Smooth muscle cell of the brain vasculature (primary cell): ENCODE data around the gene SMC4.

ENCODE experiments used
- DNase-seq: peaks from one replicate; pipeline ENCODE4 v3.0.0-alpha.2; 2012; ENCODE audit warnings: low read depth, low spot score

The SMC4 gene

GRCh38 chr3:160475884-160476283, 76.4 kb downstream of the SMC4 start:
- DNase-seq = no peak

DNA sequence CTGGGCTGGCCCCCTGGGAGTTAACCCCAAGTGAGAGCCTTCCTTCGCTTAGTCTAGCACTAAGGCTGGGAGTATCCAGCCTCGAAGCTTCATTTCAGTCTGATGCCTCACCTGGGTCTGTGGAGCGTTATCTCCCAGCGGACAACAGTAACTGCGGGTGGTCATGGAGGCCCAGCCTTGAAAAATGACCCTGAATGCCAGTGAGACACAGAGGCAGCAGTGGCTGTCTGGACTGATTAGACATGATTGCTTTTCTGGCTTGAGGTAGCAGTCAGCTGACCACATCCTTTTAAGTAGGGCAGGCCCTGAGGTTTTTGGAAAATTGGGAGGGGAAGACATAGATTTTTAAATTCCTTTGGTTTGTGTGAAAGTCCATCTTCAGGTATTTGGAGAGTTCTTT, 78.3 kb downstream of the SMC4 start:
- DNase-seq = no peak

GRCh38 chr3:160478338-160478737, 78.9 kb downstream of the SMC4 start:
- no peak for DNase-seq

DNA sequence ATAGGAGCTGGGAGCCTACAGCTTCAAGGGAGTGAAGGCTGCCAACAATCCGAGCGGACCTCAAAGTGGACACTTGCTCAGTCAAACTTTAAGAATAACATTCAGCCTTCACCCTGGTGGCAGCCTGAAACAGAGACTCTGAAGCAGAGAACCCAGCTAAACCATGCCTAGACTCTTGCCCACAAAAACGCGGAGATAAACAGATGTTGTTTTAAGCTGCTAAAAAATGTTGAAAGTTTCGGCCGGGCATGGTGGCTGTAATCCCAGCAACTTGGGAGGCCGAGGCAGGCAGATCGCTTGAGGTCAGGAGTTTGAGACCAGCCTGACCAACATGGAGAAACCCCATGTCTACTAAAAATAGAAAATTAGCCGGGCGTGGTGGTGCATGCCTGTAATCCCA, 79.9 kb downstream of the SMC4 start:
- no peak for DNase-seq

DNA sequence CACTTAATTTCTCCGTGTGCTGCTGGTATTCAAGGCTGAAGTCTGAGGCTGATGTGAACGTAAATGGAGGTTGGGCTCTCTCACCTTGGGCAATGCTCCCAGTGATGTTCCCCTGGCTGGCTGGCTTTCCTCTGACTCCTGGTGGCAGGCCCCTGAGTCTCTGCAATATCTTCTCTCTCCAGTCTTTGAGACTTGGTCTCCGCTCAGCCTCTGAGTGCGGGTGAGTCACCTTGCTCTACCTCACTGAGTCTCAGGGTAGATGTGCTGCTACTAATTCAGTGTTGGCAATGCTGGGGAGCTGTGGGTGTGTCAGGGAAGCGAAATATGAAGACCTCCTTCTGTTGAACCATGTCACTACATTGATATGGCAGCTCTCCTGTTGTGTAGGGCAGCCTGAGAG, 81.5 kb downstream of the SMC4 start:
- no peak for DNase-seq

GRCh38 chr3:160481856-160482255, 82.4 kb downstream of the SMC4 start:
- no peak for DNase-seq

GRCh38 chr3:160482796-160483195, 83.3 kb downstream of the SMC4 start:
- DNase-seq = no peak
